MCF 10A (cell line): ENCODE measurements around the gene SLC22A5. TPM values are rescaled to one million over a fixed set of nuclear protein-coding genes. Genes with fewer than 3 reads are reported as not detected.
"Not testable (repeated sequence)": the region's sequence is repeated elsewhere in the genome, so short reads cannot be mapped to it uniquely, and the experiment has no call there.

ENCODE experiments used
- BruUV-seq: library from RNA; stranded (reverse); fragments of 400-500 nt; replicated peaks from 2 replicates; lab custom pipeline; 2021; lab: Mats Ljungman, UMichigan
- CTCF ChIA-PET: fragments of 300-600 bp; sonication (Branson Sonifier 250); formaldehyde crosslinking; extraction: SDS; loops from one replicate; lab custom pipeline; 2021; ENCODE audit warnings: antibody characterized with exemption, inconsistent platforms; lab: Yijun Ruan, JAX
- POLR2A ChIA-PET: fragments of 300-600, 350-650 bp; sonication (Branson Sonifier 250); formaldehyde crosslinking; extraction: SDS; loops from one replicate; lab custom pipeline; 2020; ENCODE audit warnings: antibody characterized with exemption, inconsistent platforms; lab: Yijun Ruan, JAX
- DNase-seq: peaks from one replicate; pipeline ENCODE4 v3.0.0-alpha.2; 2018; ENCODE audit not compliant: unreplicated experiment
- H3K27ac Mint-ChIP-seq: one replicate; pipeline ENCODE4 v1.8.0; 2022; ENCODE audit warnings: mild to moderate bottlenecking, low read depth, mixed read lengths; ENCODE audit not compliant: unreplicated experiment
- H3K27me3 Mint-ChIP-seq: one replicate; pipeline ENCODE4 v1.8.0; 2022; ENCODE audit warnings: mixed read lengths; ENCODE audit not compliant: insufficient read depth, unreplicated experiment
- H3K36me3 Mint-ChIP-seq: one replicate; pipeline ENCODE4 v1.8.0; 2022; ENCODE audit warnings: mild to moderate bottlenecking, moderate library complexity, mixed read lengths; ENCODE audit not compliant: insufficient read depth, unreplicated experiment
- H3K4me1 Mint-ChIP-seq: one replicate; pipeline ENCODE4 v1.8.0; 2022; ENCODE audit warnings: mixed read lengths; ENCODE audit not compliant: insufficient read depth, unreplicated experiment
- H3K4me3 Mint-ChIP-seq: one replicate; pipeline ENCODE4 v1.8.0; 2022; ENCODE audit warnings: mild to moderate bottlenecking, moderate library complexity, mixed read lengths; ENCODE audit not compliant: unreplicated experiment
- H3K9me3 Mint-ChIP-seq: one replicate; pipeline ENCODE4 v1.8.0; 2022; ENCODE audit warnings: mixed read lengths; ENCODE audit not compliant: unreplicated experiment
- intact Hi-C: fragments of 100-400 bp; cut with micrococcal nuclease; formaldehyde crosslinking; loops from 2 replicates; pipeline ENCODE4 v1.14.1; 2022
- total RNA-seq: library from RNA; stranded (reverse); gene quantifications from 2 replicates; pipeline ENCODE4 v1.2.3, GENCODE V29; 2022
- TF ChIP-seq, protein P1 (sequence below): fragments of 200-600 bp; IDR thresholded peaks from one replicate; pipeline ENCODE4 v1.8.0; 2022; ENCODE audit warnings: antibody characterized with exemption, mild to moderate bottlenecking; ENCODE audit not compliant: unreplicated experiment

Gene SLC22A5
- total RNA-seq, 1 experiment from 2014 or later, result 167 TPM

DNA sequence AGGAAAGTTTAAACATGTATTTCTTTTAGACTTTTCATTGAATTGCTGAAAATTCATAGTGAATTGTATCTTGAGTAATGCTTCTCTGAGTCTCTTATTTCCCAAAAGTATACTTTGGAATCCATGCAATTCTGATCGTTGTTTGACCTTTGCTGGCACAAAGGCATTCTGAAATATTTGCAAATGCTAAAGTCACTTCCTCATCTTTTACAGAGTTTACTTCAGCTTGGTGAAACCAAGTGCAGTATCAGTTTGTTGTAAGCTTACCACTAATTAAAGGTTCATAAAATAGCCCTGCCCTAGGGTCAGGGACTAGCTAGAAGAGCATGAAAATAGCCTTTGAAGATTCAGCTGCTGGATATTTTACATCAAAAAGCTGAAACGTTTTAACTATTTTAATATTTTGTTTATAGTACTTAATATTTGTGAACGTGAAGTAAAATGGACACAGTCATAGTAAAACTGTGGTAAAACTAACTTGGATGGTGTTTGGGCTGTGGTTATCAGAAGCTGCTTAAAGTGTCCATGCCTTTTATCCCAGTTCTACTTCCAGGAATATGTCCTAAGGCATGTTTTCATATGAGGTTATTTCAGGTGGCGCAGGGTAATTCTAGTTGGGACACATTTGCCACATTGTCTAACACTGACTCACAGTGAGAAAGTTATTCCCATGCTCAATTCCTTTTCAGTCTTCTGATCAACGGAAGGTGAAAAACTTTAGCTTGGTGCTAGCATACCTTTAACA is 45.3 kb downstream of the SLC22A5 start:
- no peak overlapping the region for H3K4me3 Mint-ChIP-seq
- intact Hi-C loops, result no loop called here

DNA sequence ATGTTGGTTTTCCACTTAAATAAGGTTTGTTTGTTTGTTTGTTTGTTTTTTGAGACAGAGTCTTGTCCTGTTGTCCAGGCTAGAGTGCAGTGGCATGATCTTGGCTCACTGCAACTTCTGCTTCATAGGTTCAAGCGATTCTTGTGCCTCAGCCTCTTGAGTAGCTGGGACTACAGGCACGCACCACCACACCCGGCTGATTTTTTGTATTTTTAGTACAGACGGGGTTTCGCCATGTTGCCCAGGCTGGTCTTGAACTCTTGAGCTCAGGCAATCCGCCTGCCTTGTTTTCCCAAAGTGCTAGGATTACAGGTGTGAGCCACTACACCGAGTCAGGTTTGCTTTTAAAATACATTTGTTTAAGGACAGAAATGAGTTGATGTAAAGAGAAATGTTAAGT is 46.0 kb downstream of the SLC22A5 start:
- intact Hi-C loops, H3K36me3 Mint-ChIP-seq, BruUV-seq, H3K9me3 Mint-ChIP-seq, H3K27ac Mint-ChIP-seq, H3K4me3 Mint-ChIP-seq, DNase-seq, H3K27me3 Mint-ChIP-seq: not testable (repeated sequence)
- ChIA-PET POLR2A (interaction anchor here (0.6 to 5.3 kb wide), 19 partner anchors 8 to 218 kb away, joined by 3 to 78 read pairs (median 8); partner anchors contain the start of genes IRF1 and SLC22A4), CTCF (interaction anchor here (0.6 to 5.5 kb wide), 13 partner anchors 9 to 155 kb away, joined by 3 to 89 read pairs (median 6); partner anchors contain the start of gene IRF1)
- peaks cover 48% of the 10 kb centered on the region for H3K4me1 Mint-ChIP-seq

More for the DNA sequence above, 45.3 kb downstream of the SLC22A5 start:
- Mint-ChIP-seq H3K27me3 (no peaks in the 10 kb centered on the region), H3K36me3 (no peaks in the 10 kb centered on the region), H3K9me3 (no peaks in the 10 kb centered on the region), H3K27ac (no peak overlapping the region), H3K4me1 (peaks cover 50% of the 10 kb centered on the region)
- peak; percentile 95 for DNase-seq
- TF ChIP-seq, protein P1, sequence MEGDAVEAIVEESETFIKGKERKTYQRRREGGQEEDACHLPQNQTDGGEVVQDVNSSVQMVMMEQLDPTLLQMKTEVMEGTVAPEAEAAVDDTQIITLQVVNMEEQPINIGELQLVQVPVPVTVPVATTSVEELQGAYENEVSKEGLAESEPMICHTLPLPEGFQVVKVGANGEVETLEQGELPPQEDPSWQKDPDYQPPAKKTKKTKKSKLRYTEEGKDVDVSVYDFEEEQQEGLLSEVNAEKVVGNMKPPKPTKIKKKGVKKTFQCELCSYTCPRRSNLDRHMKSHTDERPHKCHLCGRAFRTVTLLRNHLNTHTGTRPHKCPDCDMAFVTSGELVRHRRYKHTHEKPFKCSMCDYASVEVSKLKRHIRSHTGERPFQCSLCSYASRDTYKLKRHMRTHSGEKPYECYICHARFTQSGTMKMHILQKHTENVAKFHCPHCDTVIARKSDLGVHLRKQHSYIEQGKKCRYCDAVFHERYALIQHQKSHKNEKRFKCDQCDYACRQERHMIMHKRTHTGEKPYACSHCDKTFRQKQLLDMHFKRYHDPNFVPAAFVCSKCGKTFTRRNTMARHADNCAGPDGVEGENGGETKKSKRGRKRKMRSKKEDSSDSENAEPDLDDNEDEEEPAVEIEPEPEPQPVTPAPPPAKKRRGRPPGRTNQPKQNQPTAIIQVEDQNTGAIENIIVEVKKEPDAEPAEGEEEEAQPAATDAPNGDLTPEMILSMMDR, result no peak
- ChIA-PET POLR2A (interaction anchor here (0.6 to 5.3 kb wide), 22 partner anchors 9 to 225 kb away, joined by 3 to 78 read pairs (median 6); partner anchors contain the start of genes IRF1, SLC22A4 and SLC22A5), CTCF (interaction anchor here (0.6 to 5.5 kb wide), 17 partner anchors 9 to 403 kb away, joined by 3 to 89 read pairs (median 4); partner anchors contain the start of gene IRF1)
- no TSS peak for BruUV-seq

DNA sequence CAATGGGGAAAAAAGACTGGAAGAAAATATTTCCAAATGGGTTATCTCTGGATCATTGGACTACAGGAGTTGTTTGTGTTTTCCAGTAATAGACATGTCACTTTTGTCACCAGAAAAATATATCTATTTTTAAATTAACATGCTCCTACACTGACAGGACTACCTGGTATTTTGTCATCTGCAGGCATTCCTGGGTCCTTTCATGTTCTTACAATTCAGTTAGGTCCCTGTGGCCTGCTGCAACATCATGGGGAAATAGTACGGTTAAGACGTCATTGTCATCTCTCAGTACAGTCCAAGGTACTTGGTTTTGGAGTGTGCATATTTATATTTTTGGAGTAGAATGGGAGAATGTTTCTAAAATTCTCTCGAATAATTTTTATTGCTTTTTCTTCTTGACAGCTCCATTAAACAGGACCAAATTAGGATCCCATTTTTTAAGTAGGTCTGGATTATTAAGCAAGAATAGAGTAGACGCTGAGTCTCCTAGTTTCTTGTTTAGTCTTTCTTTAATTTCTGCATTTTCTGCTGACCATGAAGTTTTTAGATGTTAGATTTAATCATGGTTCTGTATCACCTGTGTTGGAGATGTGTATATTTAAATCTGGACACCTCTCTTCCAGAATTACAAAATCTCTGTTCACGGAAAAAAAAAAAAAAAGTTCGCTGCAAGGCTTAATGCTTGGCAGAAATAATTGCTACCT is 46.9 kb downstream of the SLC22A5 start:
- no TSS peak for BruUV-seq
- TF ChIP-seq, protein P1, result no peak
- DNase-seq, result no peak
- no peaks in the 10 kb centered on the region for H3K36me3 Mint-ChIP-seq
- ChIA-PET POLR2A (interaction anchor here (0.6 to 5.3 kb wide), 11 partner anchors 10 to 879 kb away, joined by 3 to 78 read pairs (median 9); partner anchors contain the start of genes IRF1 and SLC22A5), CTCF (interaction anchor here (0.6 to 5.5 kb wide), 12 partner anchors 9 to 221 kb away, joined by 3 to 89 read pairs (median 6); partner anchors contain the start of gene IRF1)
- no peaks in the 10 kb centered on the region for H3K27me3 Mint-ChIP-seq
- intact Hi-C loops, result no loop called here
- H3K4me3 Mint-ChIP-seq, result no peak overlapping the region
- H3K4me1 Mint-ChIP-seq, result peaks cover 48% of the 10 kb centered on the region
- no peak overlapping the region for H3K27ac Mint-ChIP-seq
- no peaks in the 10 kb centered on the region for H3K9me3 Mint-ChIP-seq

DNA sequence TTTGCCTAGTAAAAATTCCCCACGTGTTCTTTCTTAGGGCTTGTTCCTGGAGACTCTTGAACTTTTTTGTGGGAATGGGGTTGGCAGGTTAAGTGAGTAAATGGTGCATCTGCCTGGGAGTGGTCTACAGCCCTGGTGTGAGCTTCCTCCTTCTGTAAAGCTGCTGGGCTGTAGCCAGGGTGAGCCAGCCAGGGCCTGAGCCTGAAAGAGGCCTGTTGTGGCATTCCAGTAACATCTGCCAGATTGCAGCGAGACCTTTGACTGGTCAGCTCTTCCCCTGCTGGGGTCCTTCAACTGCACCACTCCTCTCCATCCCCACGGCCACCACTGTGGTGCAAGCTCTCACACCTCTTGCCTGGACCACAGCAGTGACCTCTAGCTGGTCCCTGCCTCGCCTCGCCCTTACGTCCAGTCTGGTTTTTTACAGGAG is 47.5 kb downstream of the SLC22A5 start:
- Mint-ChIP-seq H3K27me3 (no peaks in the 10 kb centered on the region), H3K9me3 (no peaks in the 10 kb centered on the region), H3K36me3 (no peaks in the 10 kb centered on the region), H3K4me1 (peaks cover 46% of the 10 kb centered on the region), H3K4me3 (no peak overlapping the region), H3K27ac (no peak overlapping the region)
- ChIA-PET CTCF (interaction anchor here (0.6 to 5.5 kb wide), 10 partner anchors 9 to 236 kb away, joined by 3 to 89 read pairs (median 4); no protein-coding TSS in a partner anchor), POLR2A (interaction anchor here (0.6 to 5.3 kb wide), 9 partner anchors 10 to 879 kb away, joined by 3 to 78 read pairs (median 6); partner anchors contain the start of genes IRF1 and SLC22A5)
- peak; percentile 30 for DNase-seq
- intact Hi-C loops, result no loop called here
- no TSS peak for BruUV-seq
- TF ChIP-seq, protein P1, result no peak
